ENCODE results near the gene CXCL11. TPM values are rescaled to one million over a fixed set of nuclear protein-coding genes. Genes with fewer than 3 reads are reported as not detected.

CXCL11 gene
- total and polyA plus RNA-seq, 9 of the 15 experiments (the other 6 are each of a cell fraction or from before 2014, with no cell fraction given), result 2.1 to 9.1 (median 4.5) TPM

- no peak for TF ChIP-seq ZC3H11A (IDR thresholded peaks at IDR 0.05; ENCODE audit: low read depth, low read length)
- TF ChIP-seq ZNF57 (CRISPR knock-in tag; IDR thresholded peaks at IDR 0.05), result no peak
Measured at GRCh38 chr4:76078033-76078613, 42.3 kb upstream of the CXCL11 start (continued).

GRCh38 chr4:76074993-76075600 lies 39.2 kb upstream of the CXCL11 start:
- CTCF ChIA-PET (ENCODE audit: low intra/inter-chr PET ratio), result no interaction called here
- TF ChIP-seq ZNF778 (CRISPR knock-in tag; IDR thresholded peaks at IDR 0.05) (no peak), HDGF (IDR thresholded peaks at IDR 0.05) (no peak), ZNF785 (CRISPR knock-in tag; IDR thresholded peaks at IDR 0.05) (no peak), SP2 (IDR thresholded peaks at IDR 0.05; ENCODE audit: extremely low read depth, low read depth, low read length, poor library complexity, severe bottlenecking) (no peak), SIX5 (IDR thresholded peaks at IDR 0.05; ENCODE audit: borderline replicate concordance in 1 of 2, insufficient read depth in 1 of 2, low read depth in 1 of 2, low read length in 2 of 2) (no peak), USF1 (CRISPR knock-in tag; IDR thresholded peaks at IDR 0.05) (no peak), HDAC6 (IDR thresholded peaks at IDR 0.05; ENCODE audit: low read depth, low read length) (no peak), TEAD2 (tag; IDR thresholded peaks at IDR 0.05) (no peak), AFF1 (IDR thresholded peaks at IDR 0.05; ENCODE audit: low read depth in 1 of 2, partially characterized antibody in 2 of 2) (no peak), FOXO4 (CRISPR knock-in tag; IDR thresholded peaks at IDR 0.05) (no peak), NCOA4 (IDR thresholded peaks at IDR 0.05; ENCODE audit: partially characterized antibody) (no peak)

More at GRCh38 chr4:76074993-76075600, 39.2 kb upstream of the CXCL11 start:
- FAIRE-seq, result no peak
- in situ Hi-C loops (cut with MboI) (no loop called here), intact Hi-C loops (cut with micrococcal nuclease) (no loop called here)
- no peaks in the 10 kb centered on the region for H3K9me1 ChIP-seq (ENCODE audit: control insufficient read depth, insufficient read depth, low read length)
- no peak overlapping the region for H3K27ac ChIP-seq (ENCODE audit: extremely low read depth, low read depth, low read length)
- H3K4me3 ChIP-seq, result no peak overlapping the region
- BruUV-seq (replicated peaks), result no TSS peak
- no peaks in the 10 kb centered on the region for H3K27me3 ChIP-seq (ENCODE audit: control insufficient read depth in 2 of 2, insufficient read depth in 2 of 2, low read length in 2 of 2)
- POLR2A ChIA-PET, result interaction anchor here (0.6 kb wide), 1 partner anchor 30 kb away, joined by 3 read pairs; no protein-coding TSS in a partner anchor
- H4K20me1 ChIP-seq (replicated peaks; ENCODE audit: control insufficient read depth, insufficient read depth, low read length), result no peaks in the 10 kb centered on the region
- H3K4me2 ChIP-seq (ENCODE audit: insufficient read depth, low read length), result no peak overlapping the region
- DNase-seq (ENCODE audit: extremely low read depth in 1 of 4, low spot score in 3 of 4), result no peak
- WGBS (ENCODE audit: insufficient coverage, low coverage, missing lambda C conversion rate), result 9% methylated on average over 4 of the region's 4 CpGs
- H2AFZ ChIP-seq (ENCODE audit: low read depth, low read length), result no peak overlapping the region
- ATAC-seq, result no peak
- H3K9ac ChIP-seq (ENCODE audit: insufficient read depth in 1 of 2, low read depth in 2 of 2, low read length in 2 of 2), result no peak overlapping the region
- H3K4me1 ChIP-seq (replicated peaks in 1 of 2; ENCODE audit: control insufficient read depth in 2 of 2, insufficient read depth in 2 of 2, low read length in 2 of 2), result no peaks in the 10 kb centered on the region
- H3K9me3 ChIP-seq (replicated peaks; ENCODE audit: control insufficient read depth, insufficient read depth, low read depth, low read length), result no peaks in the 10 kb centered on the region
- no peaks in the 10 kb centered on the region for H3K79me2 ChIP-seq (ENCODE audit: control insufficient read depth, insufficient read depth, low read length)
- H3K36me3 ChIP-seq (ENCODE audit: control insufficient read depth, insufficient read depth, low read length), result no peaks in the 10 kb centered on the region
